Hepatocyte (in vitro differentiated cells): Measurements from ENCODE around the gene CLDN11. TPM values are rescaled to one million over a fixed set of nuclear protein-coding genes. Genes with fewer than 3 reads are reported as not detected.

Experiments
- DNase-seq: peaks from one replicate; pipeline ENCODE4 v3.0.0-alpha.2; 2016; ENCODE audit warnings: low spot score
- H2AFZ ChIP-seq: fragments of 200-600 bp; sonication (generic); 2 replicates; pipeline ENCODE4 v1.6.0; 2016; ENCODE audit warnings: antibody characterized with exemption, mild to moderate bottlenecking
- H3K27ac ChIP-seq: fragments of 200-600 bp; sonication (generic); 2 replicates; pipeline ENCODE4 v1.5.1; 2016; ENCODE audit warnings: mild to moderate bottlenecking
- H3K27me3 ChIP-seq: fragments of 200-600 bp; sonication (generic); 2 replicates; pipeline ENCODE4 v1.6.1; 2016
- H3K36me3 ChIP-seq: fragments of 200-600 bp; sonication (generic); replicated peaks from 2 replicates; pipeline ENCODE4 v1.5.1; 2016; ENCODE audit warnings: low read depth; ENCODE audit not compliant: insufficient read depth
- H3K4me1 ChIP-seq: fragments of 200-600 bp; sonication (generic); 2 replicates; pipeline ENCODE4 v1.5.1; 2016; ENCODE audit warnings: mild to moderate bottlenecking, moderate library complexity; ENCODE audit not compliant: insufficient read depth
- H3K4me2 ChIP-seq: fragments of 200-600 bp; sonication (generic); 2 replicates; pipeline ENCODE4 v1.6.0; 2016
- H3K4me3 ChIP-seq: fragments of 200-600 bp; sonication (generic); 2 replicates; pipeline ENCODE4 v1.5.1; 2016; ENCODE audit warnings: mild to moderate bottlenecking
- H3K79me2 ChIP-seq: fragments of 200-600 bp; sonication (generic); 2 replicates; pipeline ENCODE4 v1.6.0; 2017; ENCODE audit warnings: mild to moderate bottlenecking
- H3K9me2 ChIP-seq: fragments of 200-600 bp; sonication (generic); replicated peaks from 2 replicates; pipeline ENCODE4 v1.6.0; 2017; ENCODE audit warnings: mild to moderate bottlenecking; ENCODE audit not compliant: insufficient read depth
- H3K9me3 ChIP-seq: fragments of 200-600 bp; sonication (generic); 2 replicates; pipeline ENCODE4 v1.5.1; 2016; ENCODE audit warnings: low read depth, mild to moderate bottlenecking
- H4K20me1 ChIP-seq: fragments of 200-600 bp; sonication (generic); 2 replicates; pipeline ENCODE4 v1.6.0; 2016; ENCODE audit warnings: mild to moderate bottlenecking; ENCODE audit not compliant: insufficient read depth, poor library complexity, severe bottlenecking
- EZH2 ChIP-seq: fragments of 200-600 bp; sonication (generic); IDR thresholded peaks from 2 replicates; pipeline ENCODE4 v1.6.1; 2016; ENCODE audit warnings: antibody characterized with exemption, mild to moderate bottlenecking, borderline replicate concordance
- EZH2phosphoT487 ChIP-seq: fragments of 200-600 bp; sonication (generic); IDR thresholded peaks from one replicate; pipeline ENCODE4 v1.6.1; 2018; ENCODE audit warnings: antibody characterized with exemption, mild to moderate bottlenecking, low read depth, moderate library complexity; ENCODE audit not compliant: unreplicated experiment, severe bottlenecking
- WGBS: methylation state at CpG from one replicate; pipeline ENCODE4 v1.1.6; 2016; ENCODE audit warnings: low lambda C conversion rate; ENCODE audit errors: missing lambda C conversion rate; 5-methylcytosine and 5-hydroxymethylcytosine counted together
- microRNA-seq: library from miRNA; unstranded; fragments of <30 nt; microRNA quantifications from one replicate; pipeline ENCODE4, GENCODE V29; 2017
- polyA plus RNA-seq: library from polyadenylated mRNA; unstranded; fragments of >200 nt; fragmentation: Nextera tagmentation; extraction: Ambion mirVana; gene quantifications from 2 replicates; pipeline ENCODE4 v1.2.1, GENCODE V29; 2016
- total RNA-seq: library from RNA; depleted of rRNA; stranded (reverse); fragments of >200 nt; gene quantifications from 2 replicates; pipeline ENCODE4 v1.2.3, GENCODE V29; 2014
- TF ChIP-seq, protein P1 (sequence below): fragments of 200-600 bp; sonication (generic); IDR thresholded peaks from 2 replicates; pipeline ENCODE4 v1.5.1; 2016; ENCODE audit warnings: antibody characterized with exemption, mild to moderate bottlenecking; ENCODE audit not compliant: poor library complexity

CLDN11 gene
- total and polyA plus RNA-seq, 2 experiments from 2014 or later, result 7.7 to 29.5 TPM

DNA sequence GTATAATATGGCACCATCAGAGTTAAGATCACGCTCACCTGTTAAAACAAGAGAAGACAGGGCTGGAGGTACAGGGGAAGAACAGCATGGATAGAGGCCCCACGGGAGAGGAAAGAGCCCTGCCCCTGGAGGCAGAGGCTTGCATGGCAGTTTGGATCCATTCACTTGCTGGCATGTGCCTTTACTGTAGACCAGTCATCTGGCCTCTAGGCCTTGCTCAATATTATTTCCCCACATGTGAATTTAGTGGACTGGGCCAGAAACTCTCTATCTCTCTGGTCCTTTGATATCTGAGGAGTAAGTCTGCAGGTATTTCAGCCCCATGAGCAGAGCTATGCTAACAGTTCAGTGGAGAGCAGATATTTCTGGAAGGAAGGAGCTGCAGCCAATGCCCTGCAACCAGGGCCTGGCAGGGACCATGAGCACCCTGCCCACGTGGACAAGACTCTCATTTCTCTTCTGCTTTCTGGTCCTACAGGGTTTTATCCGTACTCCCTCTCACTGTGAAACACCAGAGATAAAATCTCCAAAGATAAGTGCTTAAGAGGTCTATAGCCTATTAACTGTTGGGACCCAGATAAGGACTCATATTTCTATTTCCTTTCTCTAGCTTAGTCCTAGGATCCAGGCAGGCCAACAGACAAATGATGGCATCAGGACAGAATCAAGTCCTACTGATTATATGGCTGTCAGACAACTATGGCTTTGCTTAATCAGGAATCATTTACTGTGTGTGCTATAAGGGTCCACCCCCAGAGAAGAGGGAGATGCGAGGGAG is 65.0 kb downstream of the CLDN11 start:
- TF ChIP-seq EZH2phosphoT487 (no peak), EZH2 (no peak)
- TF ChIP-seq, protein P1, sequence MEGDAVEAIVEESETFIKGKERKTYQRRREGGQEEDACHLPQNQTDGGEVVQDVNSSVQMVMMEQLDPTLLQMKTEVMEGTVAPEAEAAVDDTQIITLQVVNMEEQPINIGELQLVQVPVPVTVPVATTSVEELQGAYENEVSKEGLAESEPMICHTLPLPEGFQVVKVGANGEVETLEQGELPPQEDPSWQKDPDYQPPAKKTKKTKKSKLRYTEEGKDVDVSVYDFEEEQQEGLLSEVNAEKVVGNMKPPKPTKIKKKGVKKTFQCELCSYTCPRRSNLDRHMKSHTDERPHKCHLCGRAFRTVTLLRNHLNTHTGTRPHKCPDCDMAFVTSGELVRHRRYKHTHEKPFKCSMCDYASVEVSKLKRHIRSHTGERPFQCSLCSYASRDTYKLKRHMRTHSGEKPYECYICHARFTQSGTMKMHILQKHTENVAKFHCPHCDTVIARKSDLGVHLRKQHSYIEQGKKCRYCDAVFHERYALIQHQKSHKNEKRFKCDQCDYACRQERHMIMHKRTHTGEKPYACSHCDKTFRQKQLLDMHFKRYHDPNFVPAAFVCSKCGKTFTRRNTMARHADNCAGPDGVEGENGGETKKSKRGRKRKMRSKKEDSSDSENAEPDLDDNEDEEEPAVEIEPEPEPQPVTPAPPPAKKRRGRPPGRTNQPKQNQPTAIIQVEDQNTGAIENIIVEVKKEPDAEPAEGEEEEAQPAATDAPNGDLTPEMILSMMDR, result no peak
- DNase-seq, result no peak
- Histone ChIP-seq H3K27ac (no peak overlapping the region), H3K79me2 (no peaks in the 10 kb centered on the region), H3K4me1 (peaks cover 8% of the 10 kb centered on the region), H2AFZ (no peak overlapping the region), H4K20me1 (no peaks in the 10 kb centered on the region), H3K9me3 (no peaks in the 10 kb centered on the region), H3K36me3 (no peaks in the 10 kb centered on the region), H3K4me2 (no peak overlapping the region), H3K27me3 (no peaks in the 10 kb centered on the region), H3K9me2 (no peaks in the 10 kb centered on the region), H3K4me3 (no peak overlapping the region)
- 45% methylated on average over 5 of the region's 5 CpGs for WGBS

Small RNA genes lying within 50 kb of the gene (microRNA-seq; reads per million reads assigned to microRNA genes)
- not detected for gene MIR6828

Other genes starting within 250 kb of the CLDN11 start
- 36.2 and 36.6 TPM in 2 replicates for gene PHC3, start 237.1 kb upstream of the CLDN11 start, total RNA-seq
- gene PHC3, start 237.1 kb upstream of the CLDN11 start, polyA plus RNA-seq, result 39.8 and 39.9 TPM in 2 replicates
- 47.3 and 51.8 TPM in 2 replicates for gene PRKCI, start 196.4 kb upstream of the CLDN11 start, total RNA-seq
- gene PRKCI, start 196.4 kb upstream of the CLDN11 start, polyA plus RNA-seq, result 25.8 and 28.6 TPM in 2 replicates
- 79.3 and 87.5 TPM in 2 replicates for gene SKIL, start 61.2 kb upstream of the CLDN11 start, total RNA-seq
- gene SKIL, start 61.2 kb upstream of the CLDN11 start, polyA plus RNA-seq, result 28.3 and 28.9 TPM in 2 replicates
- gene SLC7A14, start 167.2 kb downstream of the CLDN11 start, total RNA-seq, result 0.08 and 0.10 TPM in 2 replicates
- not detected in 2 replicates for gene SLC7A14, start 167.2 kb downstream of the CLDN11 start, polyA plus RNA-seq